SK-N-SH (cell line): ENCODE results near the gene SOCS7.
A peak's percentile ranks its signal among the peaks of the same experiment; 100 is the strongest.

Source experiments
- TAF1 ChIP-seq: IDR thresholded peaks from 2 replicates; pipeline ENCODE4 v1.6.1; 2012; ENCODE audit warnings: low read depth, mild to moderate bottlenecking, low read length, moderate library complexity, borderline replicate concordance
- TF ChIP-seq, protein P1 (sequence below): IDR thresholded peaks from 2 replicates; pipeline ENCODE4 v1.6.1; 2012; ENCODE audit warnings: mild to moderate bottlenecking, low read depth, low read length, moderate library complexity
- TF ChIP-seq, protein P2 (sequence below): fragments of 200-600 bp; sonication (generic); IDR thresholded peaks from 2 replicates; pipeline ENCODE4 v1.6.1; 2017; ENCODE audit warnings: antibody characterized with exemption, mild to moderate bottlenecking, moderate library complexity

DNA sequence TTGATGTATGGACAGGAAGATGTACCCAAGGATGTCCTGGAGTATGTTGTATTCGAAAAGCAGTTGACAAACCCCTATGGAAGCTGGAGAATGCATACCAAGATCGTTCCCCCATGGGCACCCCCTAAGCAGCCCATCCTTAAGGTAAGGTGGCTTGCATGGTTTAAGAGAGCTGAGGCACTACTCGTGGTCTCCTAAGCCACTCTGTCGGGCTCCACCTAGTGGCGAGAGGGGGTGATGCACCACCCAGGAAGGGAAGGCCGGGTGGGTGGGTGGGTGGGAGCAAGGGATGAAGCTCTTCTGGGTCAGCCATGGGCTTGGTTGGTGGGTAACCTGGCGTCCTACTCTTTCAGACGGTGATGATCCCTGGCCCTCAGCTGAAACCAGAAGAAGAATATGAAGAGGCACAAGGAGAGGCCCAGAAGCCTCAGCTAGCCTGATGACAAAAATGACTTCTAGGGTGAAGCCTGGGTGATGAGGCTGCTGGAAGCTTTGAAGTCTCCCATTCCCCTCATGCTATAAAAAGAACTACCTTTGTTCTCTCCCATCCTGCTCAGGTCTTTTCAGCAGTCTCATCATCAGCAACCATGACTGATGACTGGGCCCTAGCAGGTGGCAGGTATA is 29.4 kb upstream of the SOCS7 start:
- TF ChIP-seq, protein P1, sequence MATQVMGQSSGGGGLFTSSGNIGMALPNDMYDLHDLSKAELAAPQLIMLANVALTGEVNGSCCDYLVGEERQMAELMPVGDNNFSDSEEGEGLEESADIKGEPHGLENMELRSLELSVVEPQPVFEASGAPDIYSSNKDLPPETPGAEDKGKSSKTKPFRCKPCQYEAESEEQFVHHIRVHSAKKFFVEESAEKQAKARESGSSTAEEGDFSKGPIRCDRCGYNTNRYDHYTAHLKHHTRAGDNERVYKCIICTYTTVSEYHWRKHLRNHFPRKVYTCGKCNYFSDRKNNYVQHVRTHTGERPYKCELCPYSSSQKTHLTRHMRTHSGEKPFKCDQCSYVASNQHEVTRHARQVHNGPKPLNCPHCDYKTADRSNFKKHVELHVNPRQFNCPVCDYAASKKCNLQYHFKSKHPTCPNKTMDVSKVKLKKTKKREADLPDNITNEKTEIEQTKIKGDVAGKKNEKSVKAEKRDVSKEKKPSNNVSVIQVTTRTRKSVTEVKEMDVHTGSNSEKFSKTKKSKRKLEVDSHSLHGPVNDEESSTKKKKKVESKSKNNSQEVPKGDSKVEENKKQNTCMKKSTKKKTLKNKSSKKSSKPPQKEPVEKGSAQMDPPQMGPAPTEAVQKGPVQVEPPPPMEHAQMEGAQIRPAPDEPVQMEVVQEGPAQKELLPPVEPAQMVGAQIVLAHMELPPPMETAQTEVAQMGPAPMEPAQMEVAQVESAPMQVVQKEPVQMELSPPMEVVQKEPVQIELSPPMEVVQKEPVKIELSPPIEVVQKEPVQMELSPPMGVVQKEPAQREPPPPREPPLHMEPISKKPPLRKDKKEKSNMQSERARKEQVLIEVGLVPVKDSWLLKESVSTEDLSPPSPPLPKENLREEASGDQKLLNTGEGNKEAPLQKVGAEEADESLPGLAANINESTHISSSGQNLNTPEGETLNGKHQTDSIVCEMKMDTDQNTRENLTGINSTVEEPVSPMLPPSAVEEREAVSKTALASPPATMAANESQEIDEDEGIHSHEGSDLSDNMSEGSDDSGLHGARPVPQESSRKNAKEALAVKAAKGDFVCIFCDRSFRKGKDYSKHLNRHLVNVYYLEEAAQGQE: no peak
- no peak for TF ChIP-seq TAF1
- TF ChIP-seq, protein P2, sequence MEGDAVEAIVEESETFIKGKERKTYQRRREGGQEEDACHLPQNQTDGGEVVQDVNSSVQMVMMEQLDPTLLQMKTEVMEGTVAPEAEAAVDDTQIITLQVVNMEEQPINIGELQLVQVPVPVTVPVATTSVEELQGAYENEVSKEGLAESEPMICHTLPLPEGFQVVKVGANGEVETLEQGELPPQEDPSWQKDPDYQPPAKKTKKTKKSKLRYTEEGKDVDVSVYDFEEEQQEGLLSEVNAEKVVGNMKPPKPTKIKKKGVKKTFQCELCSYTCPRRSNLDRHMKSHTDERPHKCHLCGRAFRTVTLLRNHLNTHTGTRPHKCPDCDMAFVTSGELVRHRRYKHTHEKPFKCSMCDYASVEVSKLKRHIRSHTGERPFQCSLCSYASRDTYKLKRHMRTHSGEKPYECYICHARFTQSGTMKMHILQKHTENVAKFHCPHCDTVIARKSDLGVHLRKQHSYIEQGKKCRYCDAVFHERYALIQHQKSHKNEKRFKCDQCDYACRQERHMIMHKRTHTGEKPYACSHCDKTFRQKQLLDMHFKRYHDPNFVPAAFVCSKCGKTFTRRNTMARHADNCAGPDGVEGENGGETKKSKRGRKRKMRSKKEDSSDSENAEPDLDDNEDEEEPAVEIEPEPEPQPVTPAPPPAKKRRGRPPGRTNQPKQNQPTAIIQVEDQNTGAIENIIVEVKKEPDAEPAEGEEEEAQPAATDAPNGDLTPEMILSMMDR: peak; percentile 60
